Measurements from ENCODE around the gene KNL1. TPM values are rescaled to one million over a fixed set of nuclear protein-coding genes. Genes with fewer than 3 reads are reported as not detected.

Gene KNL1
- total RNA-seq, 2 donors from 2014 or later, result not detected

DNA sequence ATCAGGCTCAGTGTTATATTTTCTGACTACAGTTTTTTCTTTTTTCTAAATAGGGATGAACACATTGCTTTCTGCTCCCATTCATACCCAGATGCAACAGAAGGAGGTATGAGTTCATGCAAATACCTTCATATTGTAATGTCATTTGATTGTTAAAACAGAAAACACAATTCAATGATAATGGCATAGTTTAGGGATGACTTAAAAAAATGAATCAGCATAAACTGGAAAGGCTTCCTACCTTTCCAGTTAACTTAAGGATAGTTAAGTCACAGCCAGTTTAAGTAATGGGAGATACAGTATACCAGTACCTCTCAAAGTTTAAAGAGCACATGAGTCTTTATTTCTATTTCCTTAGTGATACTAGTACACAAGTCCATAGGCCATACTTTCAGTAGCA is 24.9 kb downstream of the KNL1 start:
- Histone ChIP-seq H3K4me1 (no peaks in the 10 kb centered on the region), H3K9me3 (no peaks in the 10 kb centered on the region), H3K27ac (no peak overlapping the region), H3K36me3 (replicated peaks in 1 of 2; ENCODE audit: insufficient read depth in 1 of 2, low read depth in 2 of 2) (no peaks in the 10 kb centered on the region), H3K27me3 (no peaks in the 10 kb centered on the region), H3K4me3 (no peak overlapping the region)
- ATAC-seq, result no peak
- no peak for DNase-seq
- intact Hi-C loops (cut with DNase I), result no loop called here
- no peak for TF ChIP-seq POLR2A (IDR thresholded peaks at IDR 0.05)
- no peak for TF ChIP-seq CTCF (IDR thresholded peaks at IDR 0.05)

DNA sequence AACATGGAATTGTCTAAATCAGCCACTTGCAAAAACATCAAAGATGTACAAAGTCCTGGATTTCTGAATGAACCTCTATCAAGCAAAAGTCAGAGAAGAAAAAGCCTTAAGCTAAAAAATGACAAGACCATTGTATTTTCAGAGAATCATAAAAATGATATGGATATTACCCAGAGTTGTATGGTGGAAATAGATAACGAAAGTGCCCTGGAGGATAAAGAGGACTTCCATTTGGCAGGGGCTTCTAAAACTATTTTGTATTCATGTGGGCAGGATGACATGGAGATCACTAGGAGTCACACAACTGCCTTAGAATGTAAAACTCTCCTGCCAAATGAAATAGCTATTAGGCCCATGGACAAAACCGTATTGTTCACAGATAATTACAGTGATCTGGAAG is 29.3 kb downstream of the KNL1 start:
- Histone ChIP-seq H3K36me3 (replicated peaks in 1 of 2; ENCODE audit: insufficient read depth in 1 of 2, low read depth in 2 of 2) (no peaks in the 10 kb centered on the region), H3K9me3 (no peaks in the 10 kb centered on the region), H3K27ac (no peak overlapping the region), H3K4me3 (no peak overlapping the region), H3K4me1 (no peaks in the 10 kb centered on the region), H3K27me3 (no peaks in the 10 kb centered on the region)
- WGBS, 2 donors, result 92% methylated on average over 2 of the region's 2 CpGs
- TF ChIP-seq POLR2A (IDR thresholded peaks at IDR 0.05), result no peak
- no peak for TF ChIP-seq CTCF (IDR thresholded peaks at IDR 0.05)
- ATAC-seq (no peak), DNase-seq (no peak)
- intact Hi-C loops (cut with DNase I), result no loop called here

GRCh38 chr15:40630313-40630712 is 36.3 kb downstream of the KNL1 start:
- intact Hi-C loops (cut with DNase I), result no loop called here
- 100% methylated on average over 2 of the region's 2 CpGs for WGBS, 2 donors
- no peak for ATAC-seq
- Histone ChIP-seq H3K27me3 (no peaks in the 10 kb centered on the region), H3K9me3 (no peaks in the 10 kb centered on the region), H3K27ac (no peak overlapping the region), H3K36me3 (replicated peaks in 1 of 2; ENCODE audit: insufficient read depth in 1 of 2, low read depth in 2 of 2) (no peaks in the 10 kb centered on the region), H3K4me1 (no peaks in the 10 kb centered on the region), H3K4me3 (no peak overlapping the region)
- DNase-seq, result no peak
- no peak for TF ChIP-seq POLR2A (IDR thresholded peaks at IDR 0.05)
- TF ChIP-seq CTCF (IDR thresholded peaks at IDR 0.05), result no peak

DNA sequence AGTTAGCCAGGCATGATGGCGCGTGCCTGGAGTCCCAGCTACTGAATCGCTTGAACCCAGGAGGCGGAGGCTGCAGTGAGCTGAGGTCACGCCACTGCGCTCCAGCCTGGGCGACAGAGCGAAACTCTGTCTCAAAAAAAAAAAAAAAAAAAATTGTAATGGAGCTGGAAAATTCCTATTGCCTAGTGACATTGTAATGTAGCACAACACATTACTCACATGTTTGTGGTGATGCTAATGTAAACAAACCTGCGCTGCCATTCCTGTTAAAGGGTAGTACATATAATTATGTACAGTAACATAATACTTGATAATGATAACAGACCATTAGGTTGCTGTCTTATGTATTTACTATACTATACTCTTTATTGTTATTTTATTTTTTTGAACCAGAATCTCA is 39.1 kb downstream of the KNL1 start:
- TF ChIP-seq CTCF (IDR thresholded peaks at IDR 0.05) (no peak), POLR2A (IDR thresholded peaks at IDR 0.05) (no peak)
- Histone ChIP-seq H3K4me1 (no peaks in the 10 kb centered on the region), H3K9me3 (no peaks in the 10 kb centered on the region), H3K4me3 (no peak overlapping the region), H3K27me3 (no peaks in the 10 kb centered on the region), H3K27ac (no peak overlapping the region), H3K36me3 (replicated peaks in 1 of 2; ENCODE audit: insufficient read depth in 1 of 2, low read depth in 2 of 2) (no peaks in the 10 kb centered on the region)
- intact Hi-C loops (cut with DNase I), result no loop called here
- no peak for DNase-seq
- WGBS, 2 donors, result 95 to 99% methylated on average over 9 of the region's 9 CpGs
- no peak for ATAC-seq

GRCh38 chr15:40637221-40637745 is 43.2 kb downstream of the KNL1 start:
- H3K4me3 ChIP-seq, result no peak overlapping the region
- WGBS, 2 donors, result 55 to 66% methylated on average over 4 of the region's 4 CpGs
- no peak for DNase-seq
- H3K36me3 ChIP-seq (replicated peaks in 1 of 2; ENCODE audit: insufficient read depth in 1 of 2, low read depth in 2 of 2), result no peaks in the 10 kb centered on the region
- ATAC-seq, result no peak
- H3K27me3 ChIP-seq, result no peaks in the 10 kb centered on the region
- TF ChIP-seq POLR2A (IDR thresholded peaks at IDR 0.05) (no peak), CTCF (IDR thresholded peaks at IDR 0.05) (no peak)
- no peaks in the 10 kb centered on the region for H3K4me1 ChIP-seq
- no peaks in the 10 kb centered on the region for H3K9me3 ChIP-seq
- H3K27ac ChIP-seq, result no peak overlapping the region
- intact Hi-C loops (cut with DNase I), result no loop called here
